ENCODE results near the gene ADAM8. TPM values are rescaled to one million over a fixed set of nuclear protein-coding genes. Genes with fewer than 3 reads are reported as not detected.

The ADAM8 gene
- total and polyA plus RNA-seq, 10 of the 15 experiments (the other 5 are each of a cell fraction or from before 2014, with no cell fraction given): 0.37 to 92.7 (median 21.7) TPM

- TF ChIP-seq ZNF274 (IDR thresholded peaks at IDR 0.05; ENCODE audit: insufficient read depth, insufficient read length): no peak
- TF ChIP-seq IRF5 (IDR thresholded peaks at IDR 0.05; ENCODE audit: borderline replicate concordance): no peak
- TF ChIP-seq KAT2A (conservative IDR thresholded peaks at IDR 0.05; ENCODE audit: control insufficient read depth, low read depth, low read length): no peak
- no peak for TF ChIP-seq RBBP5 (conservative IDR thresholded peaks at IDR 0.05)
- TF ChIP-seq CREM (IDR thresholded peaks at IDR 0.05; ENCODE audit: low read depth): no peak
- TF ChIP-seq ATF3 (IDR thresholded peaks at IDR 0.05; ENCODE audit: borderline replicate concordance, extremely low read depth, low read depth, low read length): no peak
- no peak for TF ChIP-seq MEF2B (IDR thresholded peaks at IDR 0.05; ENCODE audit: partially characterized antibody, poor library complexity, severe bottlenecking)
- no peak for TF ChIP-seq POLR2A (IDR thresholded peaks at IDR 0.05; ENCODE audit: low read depth, low read length)
- no peak for TF ChIP-seq DPF2 (IDR thresholded peaks at IDR 0.05)
These were observed 17.1 kb upstream of the ADAM8 start (continued) for GRCh38 chr10:133293810-133294119.

- Histone ChIP-seq H3K27me3 (replicated peaks in 1 of 2; ENCODE audit: control insufficient read depth in 2 of 2, insufficient read depth in 2 of 2, low read length in 1 of 2) (no peaks in the 10 kb centered on the region), H3K4me3 (no peak overlapping the region), H3K36me3 (ENCODE audit: control insufficient read depth in 2 of 2, insufficient read depth in 2 of 2, low read length in 1 of 2) (peaks cover 18 to 27% of the 10 kb centered on the region in 2 experiments), H3K27ac (ENCODE audit: control insufficient read depth, insufficient read depth) (no peak overlapping the region), H3K9ac (ENCODE audit: control insufficient read depth, insufficient read depth, low read length) (no peak overlapping the region), H3K4me2 (ENCODE audit: control insufficient read depth, insufficient read depth) (no peak overlapping the region), H3K79me2 (ENCODE audit: control insufficient read depth, insufficient read depth, low read length) (no peaks in the 10 kb centered on the region), H3K9me3 (replicated peaks; ENCODE audit: control insufficient read depth, insufficient read depth, low read length) (no peaks in the 10 kb centered on the region), H3K4me1 (ENCODE audit: control insufficient read depth, insufficient read depth, low read length) (no peaks in the 10 kb centered on the region), H4K20me1 (ENCODE audit: control insufficient read depth, insufficient read depth) (no peaks in the 10 kb centered on the region), H2AFZ (ENCODE audit: control insufficient read depth, low read depth, low read length) (no peak overlapping the region)
- no peak for ATAC-seq
- BruUV-seq (replicated peaks): no TSS peak
- CTCF ChIA-PET: interaction anchor here (1.5 kb wide), 1 partner anchor 14 kb away, joined by 3 read pairs; no protein-coding TSS in a partner anchor
- TF ChIP-seq BCL3 (IDR thresholded peaks at IDR 0.05; ENCODE audit: borderline replicate concordance, insufficient read depth, low read depth, low read length, poor library complexity, severe bottlenecking) (no peak), POLR2A (IDR thresholded peaks at IDR 0.05; ENCODE audit: low read depth, low read length) (peak; percentile 40; the same call in 1 of the 2 replicates), POU2F2 (IDR thresholded peaks at IDR 0.05; ENCODE audit: borderline replicate concordance, low read depth, low read length) (no peak), TARDBP (IDR thresholded peaks at IDR 0.05; ENCODE audit: borderline replicate concordance) (no peak), USF2 (IDR thresholded peaks at IDR 0.05; ENCODE audit: borderline replicate concordance, low read depth, low read length) (no peak)
- RAD21 ChIA-PET (ENCODE audit: unreplicated experiment): no interaction called here
- WGBS (ENCODE audit: insufficient coverage, insufficient replicate concordance, low lambda C conversion rate, missing lambda C conversion rate): 93% methylated on average over 36 of the region's 38 CpGs
- DNase-seq (ENCODE audit: low read depth, low spot score): no peak
- SMC1A ChIA-PET (ENCODE audit: uncharacterized antibody, unreplicated experiment): interaction anchor here (0.6 kb wide), 1 partner anchor 344 kb away, joined by 3 read pairs; no protein-coding TSS in a partner anchor
- FAIRE-seq: no peak
- in situ Hi-C loops (cut with MboI) (no loop called here), intact Hi-C loops (cut with micrococcal nuclease; ENCODE audit: unreplicated experiment) (no loop called here)
- POLR2A ChIA-PET: no interaction called here
These were observed 16.5 kb upstream of the ADAM8 start for GRCh38 chr10:133292919-133293809.
